OCI-LY7 (cell line): ENCODE results near the gene DMKN. TPM values are rescaled to one million over a fixed set of nuclear protein-coding genes. Genes with fewer than 3 reads are reported as not detected.

Experiments
- BruUV-seq: library from RNA; stranded (reverse); fragments of 400-500 nt; replicated peaks from 2 replicates; lab custom pipeline; 2021; lab: Mats Ljungman, UMichigan
- CTCF ChIA-PET: fragments of 300-600 bp; sonication (Branson Sonifier 250); formaldehyde crosslinking; loops from one replicate; lab custom pipeline; 2022; ENCODE audit warnings: antibody characterized with exemption; ENCODE audit not compliant: unreplicated experiment; lab: Charles Lee
- POLR2A ChIA-PET: fragments of 300-600 bp; sonication (Branson Sonifier 250); formaldehyde crosslinking; loops from one replicate; lab custom pipeline; 2022; ENCODE audit warnings: antibody characterized with exemption; lab: Charles Lee
- DNase-seq: peaks from one replicate; pipeline ENCODE4 v3.0.0-alpha.2; 2015; ENCODE audit warnings: low spot score
- H2AFZ ChIP-seq: fragments of 200-600 bp; sonication (generic), shearing (Covaris generic); 2 replicates; pipeline ENCODE4 v1.6.1; 2014; ENCODE audit warnings: mild to moderate bottlenecking, antibody characterized with exemption, low read length, moderate library complexity
- H3K27ac ChIP-seq: fragments of 200-600 bp; sonication (generic); 2 replicates; pipeline ENCODE4 v1.5.1; 2014; ENCODE audit warnings: mixed run types, low read depth, mild to moderate bottlenecking, moderate library complexity, low read length, inconsistent platforms; ENCODE audit not compliant: poor library complexity, severe bottlenecking
- H3K36me3 ChIP-seq: fragments of 200-600 bp; sonication (generic); 2 replicates; pipeline ENCODE4 v1.6.1; 2014; ENCODE audit warnings: mild to moderate bottlenecking, antibody characterized with exemption, low read length, moderate library complexity, mixed read lengths; ENCODE audit not compliant: insufficient read depth
- H3K4me1 ChIP-seq: fragments of 200-600 bp; sonication (generic); 2 replicates; pipeline ENCODE4 v1.5.1; 2014; ENCODE audit warnings: mild to moderate bottlenecking, low read length; ENCODE audit not compliant: insufficient read depth, poor library complexity, severe bottlenecking
- H3K4me2 ChIP-seq: fragments of 200-600 bp; sonication (generic); 2 replicates; pipeline ENCODE4 v1.6.1; 2014; ENCODE audit warnings: mild to moderate bottlenecking, low read length
- H3K4me3 ChIP-seq: fragments of 200-600 bp; sonication (generic); 2 replicates; pipeline ENCODE4 v1.5.1; 2014; ENCODE audit warnings: mild to moderate bottlenecking, low read depth, low read length; ENCODE audit not compliant: poor library complexity, severe bottlenecking
- H3K79me2 ChIP-seq: fragments of 200-600 bp; sonication (generic); 2 replicates; pipeline ENCODE4 v1.6.1; 2016; ENCODE audit warnings: low read depth, mild to moderate bottlenecking, low read length, moderate library complexity, mixed read lengths; ENCODE audit not compliant: insufficient read depth
- H3K9me2 ChIP-seq: fragments of 200-600 bp; sonication (generic); 2 replicates; pipeline ENCODE4 v1.6.1; 2016; ENCODE audit warnings: mild to moderate bottlenecking, low read length, mixed read lengths; ENCODE audit not compliant: insufficient read depth
- H3K9me3 ChIP-seq: fragments of 200-600 bp; sonication (generic); 2 replicates; pipeline ENCODE4 v1.6.1; 2014; ENCODE audit warnings: mild to moderate bottlenecking, mixed run types, low read length, mixed read lengths
- H4K20me1 ChIP-seq: fragments of 200-600 bp; sonication (generic); 2 replicates; pipeline ENCODE4 v1.6.1; 2014; ENCODE audit warnings: mild to moderate bottlenecking, antibody characterized with exemption, low read length, moderate library complexity, mixed read lengths; ENCODE audit not compliant: insufficient read depth
- CTCF ChIP-seq: fragments of 200-600 bp; sonication (generic); conservative IDR thresholded peaks from 2 replicates; pipeline ENCODE4 v1.5.1; 2014; ENCODE audit warnings: mild to moderate bottlenecking, antibody characterized with exemption, low read length, moderate library complexity, mixed read lengths
- EZH2phosphoT487 ChIP-seq: fragments of 200-600 bp; sonication (generic); IDR thresholded peaks from 2 replicates; pipeline ENCODE4 v1.6.1; 2018; ENCODE audit warnings: low read depth, borderline replicate concordance, mild to moderate bottlenecking, mixed run types, antibody characterized with exemption, low read length, moderate library complexity, mixed read lengths
- intact Hi-C: fragments of 100-400 bp; cut with micrococcal nuclease; formaldehyde crosslinking; loops from one replicate; pipeline ENCODE4 v1.10.0; 2022; ENCODE audit not compliant: unreplicated experiment
- total RNA-seq, 2 experiments: library from RNA; depleted of rRNA in 1 of 2; stranded (reverse); fragments of >200 nt in 1 of 2; shearing (Covaris generic) in 1 of 2; gene quantifications; 2 replicates each; pipeline ENCODE4 v1.2.3, GENCODE V29; 2014 to 2022

Gene DMKN
- total RNA-seq, 2 experiments from 2014 or later: not detected

DNA sequence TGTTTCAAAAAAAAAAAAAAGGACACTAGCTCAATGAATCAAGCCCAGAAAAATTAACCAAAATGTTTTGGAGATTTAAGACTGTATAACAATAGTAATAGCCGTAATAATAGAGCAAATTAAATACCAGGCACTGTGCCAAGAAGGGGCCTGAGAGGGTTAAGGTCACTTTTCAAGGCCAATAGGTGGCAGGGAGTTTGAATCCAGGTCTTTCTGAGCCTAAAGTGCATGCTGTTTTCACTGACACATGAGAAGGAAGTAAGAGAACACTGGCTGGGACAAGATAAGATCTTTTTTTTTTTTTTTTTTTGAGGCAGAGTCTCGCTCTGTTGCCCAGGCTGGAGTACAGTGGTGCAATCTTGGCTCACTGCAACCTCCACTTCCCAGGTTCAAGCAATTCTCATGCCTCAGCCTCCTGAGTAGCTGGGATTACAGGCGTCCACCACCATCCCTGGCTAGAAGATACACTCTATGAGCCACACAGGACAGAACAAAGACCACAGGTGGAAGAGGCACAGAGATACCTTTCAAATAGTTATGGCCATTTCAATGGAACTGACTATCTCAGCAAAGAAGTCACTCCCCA, 57.7 kb downstream of the DMKN start:
- Histone ChIP-seq H3K36me3 (no peaks in the 10 kb centered on the region), H3K4me3 (no peak overlapping the region), H2AFZ (no peak overlapping the region), H3K79me2 (no peaks in the 10 kb centered on the region), H3K4me2 (no peak overlapping the region), H4K20me1 (no peaks in the 10 kb centered on the region), H3K9me2 (no peaks in the 10 kb centered on the region), H3K4me1 (peaks cover 40% of the 10 kb centered on the region), H3K9me3 (no peaks in the 10 kb centered on the region), H3K27ac (no peak overlapping the region)
- CTCF ChIA-PET: no interaction called here
- intact Hi-C loops: no loop called here
- POLR2A ChIA-PET: no interaction called here
- no peak for DNase-seq
- TF ChIP-seq EZH2phosphoT487 (no peak), CTCF (no peak)
- BruUV-seq: no TSS peak

DNA sequence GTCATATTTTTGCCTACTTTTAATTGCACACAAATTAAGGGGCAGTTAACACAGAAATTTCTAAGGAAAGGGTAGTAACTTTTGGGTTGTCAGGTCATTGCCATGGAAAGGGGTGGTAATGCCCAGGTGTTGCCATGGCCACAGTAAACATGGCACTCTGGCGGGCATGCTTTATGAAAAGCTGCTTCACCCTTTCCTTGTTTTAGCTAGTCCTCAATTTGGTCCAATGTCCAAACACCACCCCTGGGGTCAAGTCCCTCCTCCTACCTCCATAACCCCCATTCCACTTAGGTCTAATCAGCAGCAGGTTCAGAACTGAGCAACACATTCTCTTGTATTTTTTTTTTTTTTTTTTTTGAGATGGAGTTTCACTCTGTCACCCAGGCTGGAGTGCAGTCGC, 58.8 kb downstream of the DMKN start:
- no peak overlapping the region for H3K4me3 ChIP-seq
- ChIA-PET CTCF (interaction anchor here (0.6 kb wide), 1 partner anchor 17 kb away, joined by 3 read pairs; no protein-coding TSS in a partner anchor), POLR2A (no interaction called here)
- H3K36me3 ChIP-seq: no peaks in the 10 kb centered on the region
- intact Hi-C loops: no loop called here
- no TSS peak for BruUV-seq
- no peaks in the 10 kb centered on the region for H3K9me3 ChIP-seq
- no peak overlapping the region for H3K4me2 ChIP-seq
- H3K9me2 ChIP-seq: no peaks in the 10 kb centered on the region
- TF ChIP-seq CTCF (no peak), EZH2phosphoT487 (no peak)
- no peak for DNase-seq
- H3K4me1 ChIP-seq: peaks cover 30% of the 10 kb centered on the region
- H3K79me2 ChIP-seq: no peaks in the 10 kb centered on the region
- no peak overlapping the region for H3K27ac ChIP-seq
- H2AFZ ChIP-seq: no peak overlapping the region
- H4K20me1 ChIP-seq: no peaks in the 10 kb centered on the region

DNA sequence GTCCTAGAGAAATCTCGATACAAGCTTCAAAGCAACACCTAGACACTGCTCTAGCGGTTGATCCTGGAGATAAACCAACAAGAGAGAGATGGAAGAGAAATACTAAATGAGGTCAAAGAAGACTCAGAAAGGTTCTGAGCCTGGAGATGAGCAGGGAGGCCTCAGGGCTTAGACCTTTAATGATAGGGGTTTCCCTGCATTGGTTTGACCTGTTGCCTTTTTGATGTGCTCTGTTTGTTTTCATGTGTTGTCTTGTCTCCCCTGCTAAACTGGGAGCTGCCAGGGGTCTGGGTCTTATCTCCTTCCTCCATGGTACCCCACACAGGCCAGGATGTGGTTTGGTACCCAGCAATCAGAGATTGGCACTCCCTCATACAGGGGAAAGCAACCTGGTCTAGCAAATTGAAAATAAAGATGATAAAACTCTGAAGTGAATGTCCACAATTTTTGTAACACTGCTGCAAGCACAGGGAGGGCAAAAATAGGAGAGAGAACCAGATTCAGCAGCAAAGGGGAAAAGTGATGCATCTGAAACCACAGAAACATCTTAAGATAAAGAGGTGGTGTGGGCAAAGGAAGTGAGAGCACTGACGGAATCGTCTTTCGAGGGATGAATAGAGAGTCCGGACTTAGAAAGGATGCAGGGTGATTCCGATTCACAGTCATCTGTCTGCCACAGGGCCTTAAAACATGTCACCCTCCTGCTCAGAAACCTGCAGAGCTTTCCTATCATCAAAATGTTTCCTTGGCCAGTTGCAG, 61.9 kb downstream of the DMKN start:
- H3K27ac ChIP-seq: no peak overlapping the region
- intact Hi-C loops: no loop called here
- POLR2A ChIA-PET: no interaction called here
- CTCF ChIA-PET: no interaction called here
- no peaks in the 10 kb centered on the region for H3K9me2 ChIP-seq
- no peaks in the 10 kb centered on the region for H3K4me1 ChIP-seq
- H3K36me3 ChIP-seq: no peaks in the 10 kb centered on the region
- no peaks in the 10 kb centered on the region for H4K20me1 ChIP-seq
- H3K4me3 ChIP-seq: no peak overlapping the region
- no TSS peak for BruUV-seq
- H3K9me3 ChIP-seq: no peaks in the 10 kb centered on the region
- no peaks in the 10 kb centered on the region for H3K79me2 ChIP-seq
- DNase-seq: peak; percentile 43
- no peak overlapping the region for H2AFZ ChIP-seq
- no peak overlapping the region for H3K4me2 ChIP-seq
- TF ChIP-seq CTCF (no peak), EZH2phosphoT487 (no peak)
